HG02981 (cell line): ENCODE data around the gene PLA2G2C.

Source experiments
- ATAC-seq: cut with Tn5 transposase; IDR thresholded peaks from one replicate; pipeline ENCODE4 v1.9.1; 2021; ENCODE audit warnings: mild to moderate bottlenecking, moderate library complexity; ENCODE audit not compliant: unreplicated experiment

The PLA2G2C gene

DNA sequence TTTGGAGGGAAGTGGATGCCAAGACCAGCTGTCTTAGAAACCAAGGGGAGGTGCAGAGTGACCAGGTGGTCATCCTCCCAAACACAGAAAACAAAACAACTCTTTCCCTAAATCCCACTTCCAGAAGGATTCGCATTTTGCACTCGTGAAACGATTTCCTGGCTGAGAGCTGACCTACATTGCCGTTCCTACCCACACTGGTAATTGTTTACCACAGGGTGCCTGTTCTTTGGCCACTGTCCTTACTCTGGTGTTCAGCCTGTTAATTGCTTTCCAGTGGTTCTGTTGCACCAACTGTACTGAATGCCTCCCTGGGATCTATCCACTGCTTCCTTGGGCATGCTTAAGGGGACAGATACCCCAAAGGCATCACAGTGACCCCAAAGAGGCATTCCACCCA, 23.2 kb upstream of the PLA2G2C start:
- no peak for ATAC-seq

DNA sequence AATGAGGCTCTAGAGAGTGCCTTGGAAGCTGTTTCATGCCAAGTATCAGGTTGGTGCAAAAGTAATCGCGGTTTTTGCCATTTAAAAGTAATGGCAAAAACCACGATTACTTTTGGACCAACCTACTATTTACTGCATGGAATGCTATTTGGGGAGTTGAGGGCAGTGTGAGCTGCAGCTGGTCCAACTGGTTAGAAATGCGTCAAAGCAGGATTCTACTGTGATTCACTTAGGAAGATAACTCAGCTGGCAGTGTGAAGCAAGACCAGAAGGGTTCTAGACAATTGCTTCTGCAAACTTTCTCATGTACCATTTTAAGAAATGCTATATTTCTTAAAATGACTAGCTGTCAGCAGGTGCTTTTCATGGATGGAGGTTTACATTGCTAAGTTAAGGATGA, 21.2 kb upstream of the PLA2G2C start:
- ATAC-seq = no peak

DNA sequence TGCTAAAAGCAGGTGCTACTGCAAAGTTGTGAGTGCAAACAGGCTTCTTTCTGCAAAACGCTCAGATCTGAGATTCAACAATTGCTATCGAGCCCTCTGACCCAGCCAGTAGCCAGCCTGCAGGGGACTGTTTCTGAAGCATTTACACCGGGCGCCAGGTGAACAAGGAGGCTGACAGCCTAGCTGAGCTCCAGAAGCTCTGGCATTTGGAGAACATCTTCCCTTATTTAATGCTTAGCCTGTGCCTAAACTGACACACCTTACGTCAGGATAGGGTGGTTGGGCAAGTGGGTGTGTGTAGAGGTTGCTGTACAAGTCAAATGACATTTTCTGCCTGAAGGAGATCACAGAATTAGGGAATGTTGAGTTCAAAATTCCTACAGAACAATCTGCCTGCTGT, 15.8 kb upstream of the PLA2G2C start:
- no peak for ATAC-seq

DNA sequence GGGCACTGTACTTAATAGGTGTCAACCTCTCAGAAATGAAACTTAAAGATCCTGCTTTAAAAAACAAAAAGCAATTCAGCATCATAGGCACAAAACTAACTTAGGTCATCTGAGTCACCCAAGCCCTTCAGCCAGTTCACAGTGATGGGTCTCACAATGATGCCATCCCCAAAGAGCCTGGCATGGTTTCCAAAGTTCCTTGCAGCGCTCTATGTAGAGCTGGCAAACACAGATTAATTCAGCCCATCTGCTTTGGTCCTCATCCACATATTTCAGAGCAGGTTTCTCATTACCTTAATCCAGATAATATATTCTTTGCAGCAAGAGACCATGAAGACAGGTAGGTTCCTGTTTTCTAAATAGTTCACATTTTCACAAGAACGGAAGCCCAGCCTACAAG, 14.6 kb upstream of the PLA2G2C start:
- ATAC-seq = no peak

DNA sequence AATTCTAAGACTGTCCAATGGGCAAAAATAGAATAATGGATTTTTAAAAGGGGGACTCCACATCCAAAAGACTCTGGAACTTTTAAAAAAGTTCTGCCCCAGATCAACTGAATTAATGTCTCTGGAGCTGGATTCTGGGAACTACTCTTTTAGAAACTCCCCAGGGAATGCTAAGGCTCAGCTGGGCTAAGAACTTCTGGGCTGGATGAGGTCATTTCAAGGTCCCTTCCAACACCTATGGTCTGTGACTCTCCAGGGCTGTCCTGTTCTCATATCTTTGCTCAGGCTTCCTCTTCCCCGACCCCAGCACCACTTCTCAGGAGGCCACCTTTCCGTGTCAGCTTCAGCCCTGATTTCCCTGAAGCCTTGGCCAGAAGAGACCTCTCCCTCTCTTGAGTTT, 13.5 kb upstream of the PLA2G2C start:
- no peak for ATAC-seq

DNA sequence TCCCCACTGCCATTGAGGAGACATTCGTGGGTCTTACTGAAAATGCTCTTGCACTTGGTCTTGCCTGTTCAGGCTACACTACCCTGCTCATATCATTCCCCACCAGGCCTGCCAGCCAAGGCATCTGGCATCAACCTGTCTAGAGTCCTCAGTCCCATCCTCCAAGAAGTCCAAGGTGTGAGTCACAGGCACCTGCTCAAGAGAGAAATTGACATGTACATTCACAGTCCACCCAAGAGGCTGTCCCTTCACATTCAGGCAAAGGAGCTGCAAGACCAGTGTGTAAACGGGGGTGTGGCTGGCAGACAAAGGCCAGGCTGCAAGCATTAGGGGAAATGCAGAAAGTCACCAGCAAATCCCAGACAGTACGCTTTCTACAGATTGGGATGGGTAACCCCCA, 13.1 kb upstream of the PLA2G2C start:
- no peak for ATAC-seq

DNA sequence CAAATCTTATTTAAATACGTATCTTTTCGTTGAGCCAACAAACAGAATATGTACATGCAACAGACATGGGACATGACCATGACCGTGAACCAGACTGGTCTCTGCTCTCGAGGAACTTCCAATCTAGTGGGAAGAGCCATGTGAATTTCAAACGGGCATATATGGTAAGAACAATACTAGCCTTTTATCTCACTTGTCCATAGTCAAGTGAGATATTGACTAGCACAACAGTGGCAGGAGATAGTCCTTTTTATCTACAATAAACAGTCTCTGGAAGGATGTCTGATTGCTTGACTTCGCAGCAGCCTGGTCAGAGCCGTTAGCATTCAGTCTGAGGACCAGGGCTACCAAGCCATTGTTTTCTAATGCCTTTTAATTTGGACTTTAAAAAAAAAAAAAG, 12.6 kb upstream of the PLA2G2C start:
- no peak for ATAC-seq

DNA sequence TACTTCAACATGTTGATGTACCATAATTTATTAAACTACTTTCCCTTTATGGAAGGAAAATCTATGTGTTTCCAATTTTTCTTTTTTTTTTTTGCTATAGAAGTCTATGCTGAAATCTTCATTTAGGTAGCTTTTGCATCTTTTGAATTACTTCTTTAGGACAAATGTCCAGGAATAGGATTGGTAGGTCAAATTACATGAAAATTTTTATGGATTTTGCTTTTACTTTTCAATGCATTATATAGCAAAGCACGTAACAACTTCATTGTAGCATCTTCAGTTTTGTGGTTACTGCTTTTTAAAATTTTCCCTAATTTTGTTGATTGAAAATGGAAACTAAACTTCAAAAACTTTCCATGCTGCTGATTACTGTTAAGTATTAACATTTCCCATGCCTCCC, 12.0 kb upstream of the PLA2G2C start:
- no peak for ATAC-seq

DNA sequence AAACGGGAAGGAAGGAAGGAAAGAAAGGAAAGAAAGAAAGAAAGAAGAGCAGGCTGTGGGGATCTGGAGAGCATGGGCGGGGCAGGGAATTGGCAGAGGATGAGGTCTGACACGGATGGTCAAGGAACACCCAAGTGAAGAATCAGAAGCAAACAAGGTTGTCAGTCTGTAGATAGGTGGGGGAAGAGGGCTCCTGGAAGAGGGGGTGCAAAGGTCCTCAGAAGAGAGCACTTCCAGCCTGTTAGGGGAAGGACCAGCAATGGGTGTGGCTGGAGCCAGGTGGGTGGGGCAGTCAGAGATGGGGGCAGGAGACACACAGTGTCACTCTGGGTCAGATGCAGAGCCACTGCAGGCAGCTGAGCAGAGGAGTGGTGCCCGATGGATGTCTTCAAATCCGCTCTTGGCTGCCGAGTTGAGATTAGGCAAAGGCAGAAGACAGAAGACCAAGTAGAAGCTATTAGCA, 11.0 kb upstream of the PLA2G2C start:
- ATAC-seq = no peak

DNA sequence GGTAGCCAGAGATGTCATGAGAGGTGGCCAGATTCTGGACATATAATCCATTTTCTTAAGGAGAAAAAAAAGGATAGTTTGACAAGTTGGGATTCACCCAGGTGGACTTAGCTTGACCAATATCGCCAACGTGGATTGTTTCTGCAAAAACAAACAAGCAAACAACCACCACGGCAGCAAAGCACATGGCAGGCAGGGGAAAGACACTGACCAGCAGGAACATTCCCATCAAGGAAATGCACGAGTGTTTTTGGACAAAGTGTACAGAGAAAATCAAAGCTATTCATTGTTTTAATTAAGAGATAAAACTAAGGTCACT, 9.1 kb upstream of the PLA2G2C start:
- no peak for ATAC-seq

DNA sequence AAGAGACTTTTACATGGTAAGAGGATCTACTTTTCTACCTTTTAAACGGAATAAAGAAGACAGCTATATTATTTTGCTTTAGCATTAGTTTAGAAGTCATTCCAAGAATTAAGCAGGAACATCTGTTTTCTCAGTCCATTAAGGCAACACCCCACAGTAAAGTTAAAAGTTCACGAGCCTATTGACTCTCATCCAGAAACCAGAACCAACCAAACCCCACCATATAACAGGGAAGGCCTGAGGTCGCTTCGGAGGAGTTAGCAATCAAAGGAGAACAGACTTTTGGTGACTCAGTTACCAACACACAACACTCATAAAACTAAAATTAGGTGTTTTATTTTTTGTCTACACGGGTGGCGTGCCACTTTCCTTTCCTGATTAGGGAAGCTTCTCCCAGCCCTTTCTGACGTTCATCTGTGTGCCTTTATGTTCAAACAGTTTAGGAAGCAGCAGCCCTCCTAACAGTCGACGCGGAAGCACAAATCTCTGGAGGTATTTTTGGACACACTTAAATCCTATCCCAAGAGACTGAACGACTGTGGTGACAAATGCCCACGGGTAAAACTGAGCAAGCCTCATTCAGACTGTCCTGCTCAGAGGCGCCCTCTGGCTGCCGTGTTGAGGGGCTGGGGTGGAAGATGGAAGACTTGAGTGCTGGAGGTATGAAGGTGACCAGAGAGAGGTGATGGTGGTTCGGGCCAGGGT, 8.6 kb upstream of the PLA2G2C start:
- no peak for ATAC-seq

DNA sequence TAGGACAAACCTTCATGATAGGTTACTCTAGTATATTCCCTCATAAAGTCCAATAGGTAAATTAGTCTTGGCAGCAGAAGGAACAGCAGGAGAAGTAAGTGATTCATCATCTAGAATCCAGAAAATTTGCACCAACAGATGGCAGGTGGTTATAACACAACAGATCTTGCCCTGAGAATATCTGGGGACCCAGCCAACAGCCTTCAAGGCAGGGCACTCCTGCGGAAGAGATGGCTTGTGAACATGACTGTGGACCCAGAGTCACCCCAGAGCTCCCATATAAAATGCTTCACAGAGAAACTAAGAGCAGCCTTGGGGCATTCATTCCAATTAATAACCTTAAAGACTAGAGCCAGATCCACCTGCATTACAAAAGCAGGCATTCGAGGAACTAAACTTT, 7.9 kb upstream of the PLA2G2C start:
- ATAC-seq = no peak

DNA sequence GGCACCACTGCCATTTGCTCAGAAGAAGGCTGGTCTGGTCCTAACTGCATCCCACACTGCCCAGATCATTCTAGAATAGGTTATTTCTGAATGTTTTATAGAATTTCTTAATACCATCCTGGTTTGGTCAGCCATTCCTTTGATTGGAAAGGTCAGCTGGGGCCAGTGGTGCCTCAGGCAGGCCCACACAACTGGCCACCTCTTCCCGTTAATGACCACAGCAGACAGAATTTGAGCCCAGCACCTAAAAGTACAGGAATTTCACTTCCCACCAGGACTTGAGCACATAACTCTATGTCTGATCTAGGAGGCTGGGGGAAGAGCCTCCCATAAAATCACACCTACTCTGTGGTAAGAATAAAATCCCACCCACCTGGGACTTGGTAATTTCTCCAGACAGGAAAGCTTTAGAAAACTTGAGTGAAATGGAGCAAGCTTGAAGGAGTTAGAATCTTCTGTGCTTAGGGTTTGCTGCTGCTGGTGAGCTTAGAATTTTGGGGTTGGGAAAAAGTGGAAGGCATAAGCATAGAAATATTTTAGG, 6.6 kb upstream of the PLA2G2C start:
- no peak for ATAC-seq

DNA sequence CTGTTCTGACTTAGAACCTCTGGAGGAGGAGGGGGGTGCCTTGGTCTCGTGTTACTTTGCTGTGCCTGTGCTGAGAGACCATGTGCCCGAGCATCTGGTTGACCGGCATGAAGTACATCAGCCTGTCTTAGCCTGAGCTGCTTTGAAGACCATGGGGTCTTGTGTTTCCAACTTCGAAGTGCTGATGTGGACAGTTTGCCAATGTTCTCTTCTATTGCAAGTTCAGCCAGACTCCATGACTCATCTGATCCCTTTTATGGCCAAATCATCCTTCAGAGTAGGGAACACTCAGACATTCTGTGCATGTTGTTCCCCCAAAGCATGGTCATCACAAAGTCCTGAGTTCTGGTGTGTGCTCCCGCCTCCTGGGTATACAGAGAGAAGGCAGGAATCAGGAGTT, 6.0 kb upstream of the PLA2G2C start:
- ATAC-seq = no peak

DNA sequence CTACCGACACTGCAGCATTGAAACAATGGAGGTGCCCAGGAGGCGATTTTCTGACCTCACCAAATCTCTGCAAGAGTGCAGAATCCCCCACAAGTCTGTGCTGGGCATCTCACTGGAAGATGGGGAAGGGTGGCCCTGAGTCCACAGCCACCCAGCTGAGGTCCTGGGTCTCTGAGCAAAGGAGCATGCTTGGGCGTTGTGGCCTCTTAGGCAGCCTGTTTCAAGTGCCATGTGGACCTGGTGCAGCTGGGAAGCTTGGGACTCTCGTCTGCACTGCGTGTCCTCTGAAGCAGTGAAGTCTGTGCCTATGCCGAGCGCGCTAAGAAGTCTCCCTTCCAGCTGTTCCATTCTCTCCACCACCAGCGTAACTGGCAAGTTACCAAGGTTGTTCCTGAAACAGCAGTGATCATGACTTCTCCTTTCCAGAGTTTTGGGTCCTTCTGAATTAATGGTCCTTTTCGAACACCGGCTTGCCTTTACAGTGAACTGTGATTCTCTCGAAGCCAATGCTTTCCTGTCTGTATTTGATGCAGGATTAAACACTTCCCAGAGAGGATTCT, 5.0 kb upstream of the PLA2G2C start:
- no peak for ATAC-seq

DNA sequence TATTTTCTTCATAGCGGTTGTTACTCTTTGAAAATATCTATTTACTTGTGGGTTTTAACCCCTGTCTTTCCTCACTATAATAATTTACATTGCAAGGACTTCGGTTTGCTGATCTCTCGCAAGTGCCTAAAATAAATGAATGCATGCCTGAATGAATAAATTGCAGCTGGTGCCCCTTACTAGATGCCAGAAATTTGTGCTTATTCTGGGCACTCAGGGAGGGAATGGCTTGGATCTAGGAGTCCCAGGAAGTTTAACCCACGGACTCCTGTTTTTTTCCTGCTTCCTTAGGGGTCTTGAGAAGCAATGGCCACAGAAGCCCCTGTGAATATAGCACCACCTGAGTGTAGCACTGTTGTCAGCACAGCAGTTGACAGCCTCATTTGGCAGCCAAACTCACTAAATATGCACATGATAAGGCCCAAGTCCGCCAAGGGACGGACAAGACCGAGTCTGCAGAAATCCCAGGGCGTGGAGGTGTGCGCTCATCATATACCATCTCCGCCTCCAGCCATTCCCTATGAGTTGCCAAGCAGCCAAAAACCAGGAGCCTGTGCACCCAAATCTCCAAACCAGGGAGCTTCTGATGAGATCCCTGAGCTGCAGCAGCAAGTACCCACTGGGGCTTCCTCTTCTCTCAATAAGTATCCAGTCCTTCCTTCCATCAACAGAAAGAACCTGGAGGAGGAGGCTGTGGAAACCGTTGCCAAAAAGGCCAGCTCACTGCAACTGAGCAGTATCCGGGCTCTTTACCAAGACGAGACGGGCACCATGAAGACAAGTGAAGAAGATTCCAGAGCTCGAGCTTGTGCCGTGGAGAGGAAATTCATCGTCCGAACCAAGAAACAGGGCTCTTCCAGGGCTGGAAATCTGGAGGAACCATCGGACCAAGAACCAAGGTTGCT, 4.2 kb upstream of the PLA2G2C start:
- no peak for ATAC-seq

DNA sequence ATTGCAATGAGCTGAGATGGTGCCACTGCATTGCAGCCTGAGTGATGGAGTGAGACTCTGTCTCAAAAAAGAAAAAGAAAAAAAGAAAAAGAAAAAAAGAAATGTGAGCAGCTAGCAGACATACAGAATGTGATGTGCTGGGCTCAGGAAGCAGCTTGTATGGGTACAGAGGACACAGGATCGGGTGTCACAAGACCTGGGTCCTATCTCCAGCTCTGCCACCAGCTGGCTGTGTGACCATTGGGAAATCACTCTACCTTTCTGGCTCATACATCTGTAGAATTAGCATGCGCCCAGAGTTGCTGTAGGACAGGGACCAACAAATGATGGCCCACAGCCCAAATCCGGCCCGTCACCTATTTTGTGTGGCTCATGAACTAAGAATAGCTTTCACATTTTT, 3.3 kb upstream of the PLA2G2C start:
- no peak for ATAC-seq

DNA sequence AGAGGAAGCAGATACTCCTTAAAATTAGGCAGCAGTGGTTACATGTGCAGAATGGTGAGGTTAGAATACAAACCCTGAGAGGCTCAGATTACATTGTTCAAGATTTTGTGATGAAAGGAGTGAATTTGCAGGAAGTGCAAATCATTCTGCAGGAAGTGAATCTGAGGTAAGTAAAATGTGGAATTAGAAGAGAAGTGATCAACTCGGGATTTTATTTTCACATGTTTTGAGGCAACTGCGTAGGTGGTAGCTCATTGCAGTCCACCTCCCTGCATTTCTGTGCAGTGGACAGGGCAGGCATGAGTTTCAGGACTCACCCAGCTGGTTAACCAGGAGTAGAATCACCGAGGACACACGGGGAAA, 2.1 kb upstream of the PLA2G2C start:
- ATAC-seq = no peak

DNA sequence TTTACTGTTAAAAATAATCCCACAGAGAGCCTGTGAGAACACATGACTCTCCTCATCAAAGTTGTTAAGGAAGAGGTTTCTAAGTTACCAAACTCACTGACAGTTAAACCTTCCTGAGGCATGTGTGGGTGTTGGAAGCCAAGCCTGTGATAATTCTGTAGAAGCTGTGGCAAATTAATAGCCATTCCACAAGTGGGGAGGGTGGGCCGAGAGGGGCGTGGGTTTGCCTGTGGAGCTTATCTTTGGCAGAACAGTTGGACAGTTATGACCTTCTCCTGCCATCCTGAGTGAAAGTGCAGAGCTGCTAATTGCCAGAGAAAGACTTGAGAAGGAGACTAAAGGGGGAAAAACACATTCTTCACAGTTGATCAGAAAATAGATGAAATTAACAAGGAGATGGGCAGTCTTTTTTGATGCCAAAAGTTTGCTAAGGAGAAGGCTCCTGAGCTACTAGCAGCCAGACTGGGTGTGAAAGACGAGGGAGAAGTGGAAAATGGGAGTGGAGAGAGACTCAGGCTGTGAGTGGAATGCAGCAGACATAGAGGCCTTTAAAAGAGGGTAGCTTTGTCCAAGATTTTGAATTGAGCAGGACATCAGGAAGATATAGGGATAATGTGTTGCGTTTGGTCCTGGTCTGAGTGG, 1.6 kb upstream of the PLA2G2C start:
- no peak for ATAC-seq

DNA sequence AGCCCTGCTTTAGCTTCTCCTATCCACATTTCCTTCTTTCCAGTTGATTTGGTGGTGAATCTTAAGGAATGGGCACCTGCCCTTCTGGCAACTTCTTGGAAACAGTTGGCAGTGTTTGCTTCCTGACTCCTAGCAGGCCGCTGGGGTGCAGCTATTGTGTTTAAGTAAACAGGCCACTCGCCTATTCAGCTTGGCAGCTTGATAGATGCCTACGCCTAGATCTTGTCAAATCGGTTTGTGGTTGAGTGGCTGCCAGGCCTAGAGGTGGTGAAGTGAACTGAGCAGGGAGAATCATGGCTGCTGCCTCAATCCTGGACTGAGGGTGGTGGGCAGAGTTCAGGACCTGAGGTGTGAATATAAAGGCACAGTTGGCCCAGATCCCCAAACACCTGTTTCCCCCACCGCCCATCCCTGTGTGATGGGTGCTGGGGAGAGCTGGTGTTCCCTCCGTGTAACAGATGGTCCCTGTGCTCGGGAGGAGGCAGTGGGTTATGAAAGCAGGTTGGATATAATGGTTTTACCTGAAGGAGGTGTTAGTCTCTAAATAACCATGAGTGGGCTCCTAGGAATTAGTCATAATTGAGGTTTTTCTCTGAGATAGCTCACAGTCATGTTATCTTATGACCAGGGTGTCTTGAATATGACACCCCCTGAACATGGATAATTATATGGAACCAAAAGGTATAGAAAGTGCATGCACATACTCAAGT, 940 bp upstream of the PLA2G2C start:
- ATAC-seq = no peak
